ENCODE measurements around the gene SRPRB.

DNA sequence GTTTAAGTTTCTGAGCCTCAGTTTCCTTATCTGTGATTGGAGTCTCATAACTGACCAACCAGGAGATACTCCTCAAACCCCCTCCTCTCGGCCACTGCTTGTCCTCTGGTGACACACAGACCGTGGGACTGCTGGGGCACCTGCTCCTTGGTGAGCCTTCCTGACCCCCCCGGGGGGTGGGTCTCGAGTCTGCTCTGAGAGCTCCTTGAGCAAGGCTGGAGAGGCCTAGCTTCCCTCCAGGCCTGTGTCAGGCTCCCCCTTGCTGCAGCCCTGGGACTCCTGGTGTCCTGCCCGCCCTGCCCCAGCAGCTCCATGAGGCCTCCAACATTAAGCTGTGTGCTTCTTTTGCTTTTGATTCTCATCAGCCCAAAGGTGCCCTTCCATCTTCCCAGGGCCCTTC lies 27.7 kb downstream of the SRPRB start:
- TF ChIP-seq, protein P1, sequence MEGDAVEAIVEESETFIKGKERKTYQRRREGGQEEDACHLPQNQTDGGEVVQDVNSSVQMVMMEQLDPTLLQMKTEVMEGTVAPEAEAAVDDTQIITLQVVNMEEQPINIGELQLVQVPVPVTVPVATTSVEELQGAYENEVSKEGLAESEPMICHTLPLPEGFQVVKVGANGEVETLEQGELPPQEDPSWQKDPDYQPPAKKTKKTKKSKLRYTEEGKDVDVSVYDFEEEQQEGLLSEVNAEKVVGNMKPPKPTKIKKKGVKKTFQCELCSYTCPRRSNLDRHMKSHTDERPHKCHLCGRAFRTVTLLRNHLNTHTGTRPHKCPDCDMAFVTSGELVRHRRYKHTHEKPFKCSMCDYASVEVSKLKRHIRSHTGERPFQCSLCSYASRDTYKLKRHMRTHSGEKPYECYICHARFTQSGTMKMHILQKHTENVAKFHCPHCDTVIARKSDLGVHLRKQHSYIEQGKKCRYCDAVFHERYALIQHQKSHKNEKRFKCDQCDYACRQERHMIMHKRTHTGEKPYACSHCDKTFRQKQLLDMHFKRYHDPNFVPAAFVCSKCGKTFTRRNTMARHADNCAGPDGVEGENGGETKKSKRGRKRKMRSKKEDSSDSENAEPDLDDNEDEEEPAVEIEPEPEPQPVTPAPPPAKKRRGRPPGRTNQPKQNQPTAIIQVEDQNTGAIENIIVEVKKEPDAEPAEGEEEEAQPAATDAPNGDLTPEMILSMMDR (IDR thresholded peaks at IDR 0.05; ENCODE audit: low read depth, low read length, poor library complexity, severe bottlenecking), result no peak
- no peak for TF ChIP-seq EZH2phosphoT487 (IDR thresholded peaks at IDR 0.05; ENCODE audit: borderline replicate concordance, low read length)
